PFSK-1 (cell line): ENCODE measurements around the gene CD247.

Source experiments
- FOXP2 ChIP-seq: optimal IDR thresholded peaks from 2 replicates; pipeline ENCODE3; 2011; ENCODE audit warnings: borderline replicate concordance, control low read depth, inconsistent platforms; ENCODE audit not compliant: insufficient read depth; ENCODE audit errors: extremely low read length, extremely low read depth
- POLR2AphosphoS5 ChIP-seq: IDR thresholded peaks from 2 replicates; pipeline ENCODE4 v1.6.1; 2012; ENCODE audit warnings: low read depth, mild to moderate bottlenecking, control low read depth, low read length, moderate library complexity
- SIN3A ChIP-seq: IDR thresholded peaks from 2 replicates; pipeline ENCODE4 v1.6.1; 2012; ENCODE audit warnings: mild to moderate bottlenecking, low read length, moderate library complexity, borderline replicate concordance; ENCODE audit not compliant: insufficient read depth
- TAF1 ChIP-seq: IDR thresholded peaks from 2 replicates; pipeline ENCODE4 v1.6.1; 2012; ENCODE audit warnings: low read length, control low read depth, borderline replicate concordance; ENCODE audit not compliant: insufficient read depth
- TF ChIP-seq, protein P1 (sequence below), 2 experiments: IDR thresholded peaks; 2 replicates each; pipeline versions ENCODE4 v1.6.1 to v1.8.0; 2011 to 2012; ENCODE audit warnings: low read depth in 2 of 2, low read length in 2 of 2, control low read depth in 1 of 2, inconsistent platforms in 1 of 2, mild to moderate bottlenecking in 1 of 2, moderate library complexity in 1 of 2; ENCODE audit not compliant: insufficient read depth in 1 of 2

DNA sequence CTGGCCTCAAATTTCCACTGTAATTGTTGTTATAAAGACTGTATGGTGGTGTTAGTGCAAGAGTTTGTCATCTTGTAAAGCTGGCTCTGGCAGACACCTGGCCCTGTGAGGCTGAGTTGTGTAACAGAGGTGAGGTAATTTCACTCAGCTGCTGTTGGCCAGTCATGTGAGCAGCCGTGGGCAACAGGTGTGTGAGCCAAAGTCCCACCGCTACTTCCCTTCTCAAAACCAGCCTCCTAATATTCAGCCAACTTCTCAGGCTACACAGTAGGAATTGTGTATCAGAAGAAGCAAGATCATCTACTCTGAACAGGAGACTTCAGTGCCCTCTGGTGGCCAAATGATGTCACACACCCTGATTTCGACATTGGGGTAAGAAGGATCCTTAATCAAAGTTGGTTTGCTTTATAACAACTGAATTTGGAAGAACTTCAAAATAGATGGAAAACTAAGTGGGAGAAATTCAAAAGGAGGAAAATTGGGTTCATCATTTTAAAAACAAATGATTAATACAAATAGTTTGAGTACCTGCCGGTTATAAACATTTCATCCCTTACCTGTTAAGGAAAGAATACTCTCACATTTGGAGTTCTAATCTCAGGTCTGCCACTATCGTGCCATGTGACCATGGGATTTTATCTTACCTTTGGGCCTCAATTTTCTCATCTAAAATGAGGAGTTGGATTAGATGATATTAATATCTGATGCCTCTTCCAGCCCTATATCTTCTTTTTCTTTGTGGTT, 37.8 kb upstream of the CD247 start:
- TF ChIP-seq POLR2AphosphoS5 (no peak), TAF1 (no peak), SIN3A (no peak), FOXP2 (no peak)
- TF ChIP-seq, protein P1, sequence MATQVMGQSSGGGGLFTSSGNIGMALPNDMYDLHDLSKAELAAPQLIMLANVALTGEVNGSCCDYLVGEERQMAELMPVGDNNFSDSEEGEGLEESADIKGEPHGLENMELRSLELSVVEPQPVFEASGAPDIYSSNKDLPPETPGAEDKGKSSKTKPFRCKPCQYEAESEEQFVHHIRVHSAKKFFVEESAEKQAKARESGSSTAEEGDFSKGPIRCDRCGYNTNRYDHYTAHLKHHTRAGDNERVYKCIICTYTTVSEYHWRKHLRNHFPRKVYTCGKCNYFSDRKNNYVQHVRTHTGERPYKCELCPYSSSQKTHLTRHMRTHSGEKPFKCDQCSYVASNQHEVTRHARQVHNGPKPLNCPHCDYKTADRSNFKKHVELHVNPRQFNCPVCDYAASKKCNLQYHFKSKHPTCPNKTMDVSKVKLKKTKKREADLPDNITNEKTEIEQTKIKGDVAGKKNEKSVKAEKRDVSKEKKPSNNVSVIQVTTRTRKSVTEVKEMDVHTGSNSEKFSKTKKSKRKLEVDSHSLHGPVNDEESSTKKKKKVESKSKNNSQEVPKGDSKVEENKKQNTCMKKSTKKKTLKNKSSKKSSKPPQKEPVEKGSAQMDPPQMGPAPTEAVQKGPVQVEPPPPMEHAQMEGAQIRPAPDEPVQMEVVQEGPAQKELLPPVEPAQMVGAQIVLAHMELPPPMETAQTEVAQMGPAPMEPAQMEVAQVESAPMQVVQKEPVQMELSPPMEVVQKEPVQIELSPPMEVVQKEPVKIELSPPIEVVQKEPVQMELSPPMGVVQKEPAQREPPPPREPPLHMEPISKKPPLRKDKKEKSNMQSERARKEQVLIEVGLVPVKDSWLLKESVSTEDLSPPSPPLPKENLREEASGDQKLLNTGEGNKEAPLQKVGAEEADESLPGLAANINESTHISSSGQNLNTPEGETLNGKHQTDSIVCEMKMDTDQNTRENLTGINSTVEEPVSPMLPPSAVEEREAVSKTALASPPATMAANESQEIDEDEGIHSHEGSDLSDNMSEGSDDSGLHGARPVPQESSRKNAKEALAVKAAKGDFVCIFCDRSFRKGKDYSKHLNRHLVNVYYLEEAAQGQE (IDR thresholded peaks at IDR 0.05; ENCODE audit: insufficient read depth in 1 of 2, low read depth in 2 of 2, low read length in 2 of 2), result no peak
